Natural killer cell (primary cell): ENCODE results near the gene KDM3B. TPM values are rescaled to one million over a fixed set of nuclear protein-coding genes. Genes with fewer than 3 reads are reported as not detected.
A peak's percentile ranks its signal among the peaks of the same experiment; 100 is the strongest.

ENCODE experiments used
- ATAC-seq, 3 donors: fragments of 150-1000 bp in 2 of 3; fragments of 200-7000 bp in 1 of 3; cut with Tn5 transposase; 1 replicate in 1 of 3; 2 replicates in 2 of 3; pipeline ENCODE4 v1.10.0; 2021; ENCODE audit warnings: mild to moderate bottlenecking in 2 of 3, moderate library complexity in 2 of 3
- DNase-seq, 2 donors: peaks; one replicate each; pipeline versions ENCODE4 v3.0.0 to v3.0.0-alpha.2; 2013 to 2021; ENCODE audit warnings: mixed read lengths in 1 of 2
- H3K27ac ChIP-seq: one replicate; pipeline ENCODE4 v1.5.1; 2013; ENCODE audit warnings: mild to moderate bottlenecking, low read length
- H3K27me3 ChIP-seq: one replicate; pipeline ENCODE4 v1.6.1; 2013; ENCODE audit warnings: low read length; ENCODE audit not compliant: control insufficient read depth, insufficient read depth
- H3K36me3 ChIP-seq: one replicate; pipeline ENCODE4 v1.6.1; 2013; ENCODE audit warnings: low read length; ENCODE audit not compliant: control insufficient read depth, insufficient read depth
- H3K4me1 ChIP-seq: one replicate; pipeline ENCODE4 v1.6.1; 2013; ENCODE audit warnings: low read length; ENCODE audit not compliant: control insufficient read depth, insufficient read depth
- H3K4me3 ChIP-seq: one replicate; pipeline ENCODE4 v1.5.1; 2013; ENCODE audit warnings: low read length
- H3K9me3 ChIP-seq: one replicate; pipeline ENCODE4 v1.6.1; 2013; ENCODE audit warnings: low read length; ENCODE audit not compliant: control insufficient read depth, insufficient read depth
- H3K27ac Mint-ChIP-seq, 2 donors: one replicate each; pipeline ENCODE4 v1.8.0; 2022; ENCODE audit warnings: mild to moderate bottlenecking in 2 of 2, mixed read lengths in 2 of 2, moderate library complexity in 1 of 2
- H3K27me3 Mint-ChIP-seq, 2 donors: one replicate each; pipeline ENCODE4 v1.8.0; 2022; ENCODE audit warnings: low read depth in 2 of 2, mixed read lengths in 2 of 2
- H3K36me3 Mint-ChIP-seq: one replicate; pipeline ENCODE4 v1.8.0; 2022; ENCODE audit warnings: mixed read lengths
- H3K4me1 Mint-ChIP-seq, 2 donors: one replicate each; pipeline ENCODE4 v1.8.0; 2022; ENCODE audit warnings: mixed read lengths in 2 of 2
- H3K4me3 Mint-ChIP-seq: one replicate; pipeline ENCODE4 v1.8.0; 2022; ENCODE audit warnings: mild to moderate bottlenecking, moderate library complexity, mixed read lengths
- H3K9me3 Mint-ChIP-seq, 2 donors: one replicate each; pipeline ENCODE4 v1.8.0; 2022; ENCODE audit warnings: mixed read lengths in 2 of 2
- WGBS: methylation state at CpG from one replicate; pipeline ENCODE4 v1.1.7; 2013; ENCODE audit warnings: missing lambda C conversion rate; ENCODE audit not compliant: insufficient coverage; 5-methylcytosine and 5-hydroxymethylcytosine counted together
- intact Hi-C: fragments of 100-400 bp; cut with micrococcal nuclease; formaldehyde crosslinking; loops from one replicate; pipeline ENCODE4 v1.14.2; 2022
- total RNA-seq, 4 donors: library from RNA; stranded (reverse); fragments of 120-200 nt in 1 of 4; gene quantifications; one replicate each; pipeline versions ENCODE4 v1.2.3 to v1.2.4, GENCODE V29; 2013 to 2022
- TF ChIP-seq, protein P1 (sequence below): fragments of 200-600 bp; IDR thresholded peaks from one replicate; pipeline ENCODE4 v1.8.0; 2022; ENCODE audit warnings: antibody characterized with exemption

KDM3B gene
- total RNA-seq, 3 donors from 2014 or later (not counting 1 experiment from before 2014, with no cell fraction given): 82.3 to 87.1 (median 82.3) TPM

DNA sequence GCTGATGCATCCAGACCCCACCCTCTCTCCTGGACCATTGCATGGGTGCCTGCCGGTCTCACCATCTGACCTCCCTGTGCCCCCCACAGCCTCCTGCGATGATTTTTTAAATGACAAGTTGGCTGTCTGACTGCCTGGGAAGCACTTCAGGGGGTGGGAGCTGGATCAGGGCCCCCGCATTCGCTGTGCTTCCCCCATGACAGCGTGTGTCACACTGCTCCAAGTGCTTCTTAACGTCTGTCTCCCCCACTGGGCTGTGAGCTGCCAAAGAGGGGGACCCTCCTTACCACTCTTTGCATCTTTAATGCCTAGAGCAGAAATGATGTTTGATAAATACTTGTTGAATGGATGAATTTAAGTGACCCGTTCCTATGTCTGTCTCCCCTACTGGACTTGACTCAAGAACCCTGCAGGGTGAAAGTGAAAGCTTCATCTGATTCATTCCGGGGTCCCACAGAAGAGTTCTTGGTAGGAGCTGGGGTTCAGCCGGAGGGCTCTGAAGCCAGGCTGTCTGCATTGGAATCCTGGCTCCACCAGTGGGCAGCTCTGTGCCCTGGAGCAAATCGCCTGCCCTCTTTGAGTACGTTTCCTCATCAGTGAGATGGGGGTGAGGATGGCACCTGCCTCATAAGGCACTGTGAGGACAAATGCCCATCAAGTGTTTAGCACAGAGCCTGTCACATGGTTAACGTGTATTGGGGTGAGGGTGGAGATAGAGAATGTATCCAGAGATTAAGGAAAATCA, 105.2 kb downstream of the KDM3B start:
- Mint-ChIP-seq H3K4me1 (peaks cover 34 to 46% of the 10 kb centered on the region in 2 donors), H3K27ac (peak overlapping the region; percentile 98), H3K27me3 (no peaks in the 10 kb centered on the region), H3K36me3 (no peaks in the 10 kb centered on the region), H3K9me3 (no peaks in the 10 kb centered on the region), H3K4me3 (peak overlapping the region; percentile 57)
- Histone ChIP-seq H3K9me3 (no peaks in the 10 kb centered on the region), H3K27me3 (no peaks in the 10 kb centered on the region), H3K4me3 (no peak overlapping the region), H3K27ac (no peak overlapping the region), H3K4me1 (peaks cover 32% of the 10 kb centered on the region), H3K36me3 (no peaks in the 10 kb centered on the region)
- WGBS: 82% methylated on average over 12 of the region's 12 CpGs
- no peak for ATAC-seq
- intact Hi-C loops: no loop called here
- no peak for DNase-seq
- TF ChIP-seq, protein P1, sequence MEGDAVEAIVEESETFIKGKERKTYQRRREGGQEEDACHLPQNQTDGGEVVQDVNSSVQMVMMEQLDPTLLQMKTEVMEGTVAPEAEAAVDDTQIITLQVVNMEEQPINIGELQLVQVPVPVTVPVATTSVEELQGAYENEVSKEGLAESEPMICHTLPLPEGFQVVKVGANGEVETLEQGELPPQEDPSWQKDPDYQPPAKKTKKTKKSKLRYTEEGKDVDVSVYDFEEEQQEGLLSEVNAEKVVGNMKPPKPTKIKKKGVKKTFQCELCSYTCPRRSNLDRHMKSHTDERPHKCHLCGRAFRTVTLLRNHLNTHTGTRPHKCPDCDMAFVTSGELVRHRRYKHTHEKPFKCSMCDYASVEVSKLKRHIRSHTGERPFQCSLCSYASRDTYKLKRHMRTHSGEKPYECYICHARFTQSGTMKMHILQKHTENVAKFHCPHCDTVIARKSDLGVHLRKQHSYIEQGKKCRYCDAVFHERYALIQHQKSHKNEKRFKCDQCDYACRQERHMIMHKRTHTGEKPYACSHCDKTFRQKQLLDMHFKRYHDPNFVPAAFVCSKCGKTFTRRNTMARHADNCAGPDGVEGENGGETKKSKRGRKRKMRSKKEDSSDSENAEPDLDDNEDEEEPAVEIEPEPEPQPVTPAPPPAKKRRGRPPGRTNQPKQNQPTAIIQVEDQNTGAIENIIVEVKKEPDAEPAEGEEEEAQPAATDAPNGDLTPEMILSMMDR: no peak

DNA sequence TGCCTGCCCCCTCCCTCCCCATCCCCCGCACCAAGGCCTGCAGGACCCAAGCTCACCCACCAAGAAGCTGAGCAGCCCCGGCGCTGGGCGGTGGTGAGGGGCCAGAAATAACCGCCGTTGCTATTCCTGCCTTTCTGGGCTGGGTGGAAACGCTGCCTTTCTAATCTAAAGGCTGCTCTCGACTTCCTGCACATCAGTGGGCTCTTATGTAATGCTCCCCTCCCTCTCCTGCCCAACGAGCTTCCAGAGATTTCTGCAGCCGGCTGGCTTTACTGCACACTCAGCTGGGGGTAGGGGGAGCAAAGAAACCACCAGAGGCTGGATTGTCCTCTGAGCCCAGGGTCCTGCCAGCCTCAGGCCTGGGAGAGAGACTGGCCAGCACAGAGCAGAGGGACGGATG, 105.9 kb downstream of the KDM3B start:
- WGBS: 52% methylated on average over 10 of the region's 11 CpGs
- H3K27me3 Mint-ChIP-seq: no peaks in the 10 kb centered on the region
- no peak for ATAC-seq
- TF ChIP-seq, protein P1: no peak
- intact Hi-C loops: no loop called here
- H3K36me3 Mint-ChIP-seq: no peaks in the 10 kb centered on the region
- no peaks in the 10 kb centered on the region for H3K9me3 ChIP-seq
- no peak overlapping the region for H3K4me3 Mint-ChIP-seq
- peaks cover 37% of the 10 kb centered on the region for H3K4me1 ChIP-seq
- no peak for DNase-seq
- H3K27ac Mint-ChIP-seq: peak overlapping the region; percentile 98
- H3K9me3 Mint-ChIP-seq: no peaks in the 10 kb centered on the region
- H3K27me3 ChIP-seq: no peaks in the 10 kb centered on the region
- no peak overlapping the region for H3K4me3 ChIP-seq
- peaks cover 34 to 46% of the 10 kb centered on the region in 2 donors for H3K4me1 Mint-ChIP-seq
- peak overlapping the region; percentile 70 for H3K27ac ChIP-seq
- no peaks in the 10 kb centered on the region for H3K36me3 ChIP-seq

DNA sequence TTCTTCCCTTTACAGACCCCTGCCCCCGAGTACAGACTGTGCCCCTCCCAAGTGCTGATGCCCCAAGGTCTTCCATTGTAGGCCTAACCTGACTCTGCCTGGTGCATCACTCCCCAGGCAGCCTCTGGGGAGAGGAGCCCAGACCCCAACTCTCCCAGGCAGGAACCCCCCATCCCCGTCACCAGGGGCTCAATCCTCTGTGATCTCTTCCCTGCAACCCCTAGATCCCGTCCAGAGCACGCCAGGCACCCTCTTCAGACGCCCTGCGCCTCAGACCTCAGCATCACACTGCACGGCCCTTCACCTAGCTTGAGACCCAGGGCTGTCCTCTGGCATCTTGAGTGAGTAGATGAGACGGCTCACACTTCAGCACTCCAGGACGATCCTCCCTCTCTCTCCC, 106.4 kb downstream of the KDM3B start:
- no peaks in the 10 kb centered on the region for H3K9me3 Mint-ChIP-seq
- intact Hi-C loops: no loop called here
- no peak for DNase-seq
- peak overlapping the region; percentile 98 for H3K27ac Mint-ChIP-seq
- no peaks in the 10 kb centered on the region for H3K27me3 Mint-ChIP-seq
- H3K4me1 Mint-ChIP-seq: peaks cover 34 to 51% of the 10 kb centered on the region in 2 donors
- no peaks in the 10 kb centered on the region for H3K36me3 ChIP-seq
- H3K36me3 Mint-ChIP-seq: no peaks in the 10 kb centered on the region
- H3K4me3 Mint-ChIP-seq: peak overlapping the region; percentile 84
- 72% methylated on average over 9 of the region's 9 CpGs for WGBS
- peak overlapping the region; percentile 70 for H3K27ac ChIP-seq
- H3K4me1 ChIP-seq: peaks cover 42% of the 10 kb centered on the region
- no peak overlapping the region for H3K4me3 ChIP-seq
- TF ChIP-seq, protein P1: no peak
- peak; percentile 43 to 47 (median 46) for ATAC-seq
- no peaks in the 10 kb centered on the region for H3K9me3 ChIP-seq
- H3K27me3 ChIP-seq: no peaks in the 10 kb centered on the region
